ENCODE data around the gene NPC1L1. TPM values are rescaled to one million over a fixed set of nuclear protein-coding genes. Genes with fewer than 3 reads are reported as not detected.

Gene NPC1L1
- total RNA-seq, 6 experiments from 2014 or later: 17.0 to 49.8 (median 21.1) TPM

- WGBS (ENCODE audit: insufficient coverage, low coverage, low lambda C conversion rate, missing lambda C conversion rate): 84% methylated on average over 13 of the region's 13 CpGs
- Histone ChIP-seq H3K27ac (peak overlapping the region; percentile 95 to 97 (median 96)), H3K36me3 (peaks cover 0 to 22% (median 6%) of the 10 kb centered on the region in 4 donors), H3K4me3 (peak overlapping the region; percentile 51 to 94 (median 93)), H3K4me1 (peaks cover 0 to 14% (median 5%) of the 10 kb centered on the region in 4 donors), H3K27me3 (no peaks in the 10 kb centered on the region), H3K9me3 (no peaks in the 10 kb centered on the region)
- ATAC-seq (no peak), DNase-seq (no peak)
- intact Hi-C loops (cut with DNase I): loop anchor here in 1 of 2 donors (10.0 kb wide), 1 partner anchor 261 kb away; the partner anchor contains the start of gene H2AZ2
- TF ChIP-seq CTCF (IDR thresholded peaks at IDR 0.05) (no peak), POLR2A (IDR thresholded peaks at IDR 0.05) (no peak)
Measured at GRCh38 chr7:44583146-44583865, 42.2 kb upstream of the NPC1L1 start.

GRCh38 chr7:44581879-44582603 lies 40.9 kb upstream of the NPC1L1 start, which contains the start of gene TMED4:
Gene TMED4, minus strand, starts transcription at chr7:44582231. Its CDS starts 25 bp downstream, at chr7:44582206.
- Histone ChIP-seq H3K4me3 (peak within 1 kb of the TSS; percentile 84 to 94 (median 93)), H3K4me1 (peaks cover 0 to 14% (median 5%) of the 10 kb centered on the region in 4 donors), H3K27me3 (no peaks in the 10 kb centered on the region), H3K36me3 (peaks cover 0 to 30% (median 6%) of the 10 kb centered on the region in 4 donors), H3K9me3 (no peaks in the 10 kb centered on the region), H3K27ac (peak within 1 kb of the TSS; percentile 95 to 97 (median 96))
- TF ChIP-seq POLR2A (IDR thresholded peaks at IDR 0.05) (peak; percentile 86), CTCF (IDR thresholded peaks at IDR 0.05) (no peak)
- ATAC-seq (peak; percentile 94 to 98 (median 96)), DNase-seq (peak; percentile 100)
- 0% methylated on average over 5 of the region's 71 CpGs for WGBS (ENCODE audit: insufficient coverage, low coverage, low lambda C conversion rate, missing lambda C conversion rate)
- intact Hi-C loops (cut with DNase I): loop anchor here in 1 of 2 donors (10.0 kb wide), 1 partner anchor 263 kb away; the partner anchor contains the start of gene H2AZ2

GRCh38 chr7:44580945-44581878 lies 40.1 kb upstream of the NPC1L1 start:
- peaks cover 0 to 14% (median 5%) of the 10 kb centered on the region in 4 donors for H3K4me1 ChIP-seq
- peak overlapping the region; percentile 84 to 94 (median 93) for H3K4me3 ChIP-seq
- TF ChIP-seq CTCF (IDR thresholded peaks at IDR 0.05) (no peak), POLR2A (IDR thresholded peaks at IDR 0.05) (no peak)
- DNase-seq (peak; percentile 45 to 65 (median 57)), ATAC-seq (peak; percentile 10 to 21 (median 16))
- peaks cover 0 to 30% (median 6%) of the 10 kb centered on the region in 4 donors for H3K36me3 ChIP-seq
- H3K9me3 ChIP-seq: no peaks in the 10 kb centered on the region
- intact Hi-C loops (cut with DNase I): loop anchor here in 1 of 2 donors (10.0 kb wide), 1 partner anchor 264 kb away; the partner anchor contains the start of gene H2AZ2
- peak overlapping the region; percentile 74 to 96 (median 81) for H3K27ac ChIP-seq
- H3K27me3 ChIP-seq: no peaks in the 10 kb centered on the region
- WGBS (ENCODE audit: insufficient coverage, low coverage, low lambda C conversion rate, missing lambda C conversion rate): 13% methylated on average over 14 of the region's 30 CpGs

GRCh38 chr7:44576228-44576627 lies 35.1 kb upstream of the NPC1L1 start:
- Histone ChIP-seq H3K27ac (no peak overlapping the region), H3K4me1 (peaks cover 2 to 22% (median 10%) of the 10 kb centered on the region in 4 donors), H3K9me3 (no peaks in the 10 kb centered on the region), H3K27me3 (no peaks in the 10 kb centered on the region), H3K36me3 (peaks cover 7 to 46% (median 14%) of the 10 kb centered on the region in 4 donors), H3K4me3 (no peak overlapping the region)
- intact Hi-C loops (cut with DNase I): no loop called here
- no peak for ATAC-seq
- 51% methylated on average over 2 of the region's 2 CpGs for WGBS (ENCODE audit: insufficient coverage, low coverage, low lambda C conversion rate, missing lambda C conversion rate)
- no peak for TF ChIP-seq CTCF (IDR thresholded peaks at IDR 0.05)
- no peak for TF ChIP-seq POLR2A (IDR thresholded peaks at IDR 0.05)
- DNase-seq: no peak
